K562 (cell line): Measurements from ENCODE around the gene PSMA5. TPM values are rescaled to one million over a fixed set of nuclear protein-coding genes. Genes with fewer than 3 reads are reported as not detected.

Source experiments
- CBX3 ChIP-seq, 2 experiments: IDR thresholded peaks; 1 replicate in 1 of 2; 2 replicates in 1 of 2; pipeline ENCODE4 v1.6.1; 2012; ENCODE audit warnings: inconsistent platforms in 2 of 2, low read length in 2 of 2, borderline replicate concordance in 1 of 2, control low read depth in 1 of 2
- GABPA ChIP-seq: fragments of 200-800 bp; sonication (Bioruptor generic); conservative IDR thresholded peaks from 2 replicates; pipeline ENCODE4 v1.6.1; 2016; ENCODE audit warnings: low read depth, missing genetic modification characterization, missing compliant biosample characterization
- JUND ChIP-seq, 2 experiments: IDR thresholded peaks; 2 replicates in 1 of 2; 3 replicates in 1 of 2; pipeline ENCODE4 v1.6.1; 2011; ENCODE audit warnings: borderline replicate concordance in 2 of 2, low read depth in 2 of 2, low read length in 2 of 2, improper control_type of control experiment in 1 of 2, missing biosample characterization in 1 of 2, missing genetic modification characterization in 1 of 2, missing genetic modification reagents in 1 of 2
- L3MBTL2 ChIP-seq: fragments of 450-650 bp; IDR thresholded peaks from 2 replicates; pipeline ENCODE4 v1.6.1; 2016; ENCODE audit warnings: mild to moderate bottlenecking, moderate library complexity
- LCOR ChIP-seq: sonication (generic); formaldehyde crosslinking; IDR thresholded peaks from 2 replicates; pipeline ENCODE4 v1.8.0; 2022; ENCODE audit warnings: mild to moderate bottlenecking, missing genetic modification reagents
- MTA3 ChIP-seq: fragments of 450-650 bp; formaldehyde crosslinking; IDR thresholded peaks from 2 replicates; pipeline ENCODE4 v1.6.1; 2017; ENCODE audit warnings: mild to moderate bottlenecking, borderline replicate concordance
- PHF21A ChIP-seq: fragments of 450-650 bp; IDR thresholded peaks from 2 replicates; pipeline ENCODE4 v1.6.1; 2017; ENCODE audit warnings: low read depth, borderline replicate concordance
- TAF7 ChIP-seq: fragments of 450-650 bp; IDR thresholded peaks from 2 replicates; pipeline ENCODE4 v1.6.1; 2016; ENCODE audit warnings: missing genetic modification characterization, missing compliant biosample characterization
- ZNF124 ChIP-seq: sonication (generic); formaldehyde crosslinking; IDR thresholded peaks from 2 replicates; pipeline ENCODE4 v1.8.1; 2022; ENCODE audit warnings: missing genetic modification reagents
- ZNF551 ChIP-seq: fragments of 250-450 bp; sonication (Bioruptor Pico); IDR thresholded peaks from 2 replicates; pipeline ENCODE4 v1.5.0; 2021; ENCODE audit warnings: mild to moderate bottlenecking, moderate library complexity
- polyA plus RNA-seq, 8 experiments: library from polyadenylated mRNA; depleted of rRNA in 4 of 8; stranded (reverse) in 5 of 8; unstranded in 3 of 8; fragments of >200 nt; fragmentation: Nextera tagmentation in 2 of 8; fragmentation: Illumina TruSeq in 1 of 8; extraction: Ambion mirVana in 2 of 8; extraction: Trizol in 1 of 8; gene quantifications; 2 replicates each; pipeline versions ENCODE4 v1.2.1 to v1.2.3, GENCODE V29; 2011 to 2014; ENCODE audit warnings: inconsistent platforms in 1 of 8, missing spikeins in 1 of 8
- total RNA-seq, 7 experiments: library from RNA; depleted of rRNA in 6 of 7; stranded (reverse); fragments of >200 nt in 6 of 7; fragmentation: Illumina TruSeq in 2 of 7; extraction: Trizol in 2 of 7; gene quantifications; 2 replicates each; pipeline versions ENCODE4 v1.2.1 to v1.2.3, GENCODE V29; 2011 to 2021; ENCODE audit warnings: low replicate concordance in 1 of 7
- TF ChIP-seq, protein P1 (sequence below): fragments of 450-650 bp; IDR thresholded peaks from one replicate; pipeline ENCODE4 v1.6.1; 2018; ENCODE audit warnings: mild to moderate bottlenecking, moderate library complexity; ENCODE audit not compliant: partially characterized antibody
- TF ChIP-seq, protein P2 (sequence below), 2 experiments: IDR thresholded peaks; 2 replicates each; pipeline ENCODE4 v1.6.1; 2011; ENCODE audit warnings: borderline replicate concordance in 1 of 2, control low read depth in 1 of 2, low read depth in 1 of 2, low read length in 1 of 2, mild to moderate bottlenecking in 1 of 2, mixed read lengths in 1 of 2, moderate library complexity in 1 of 2; ENCODE audit not compliant: insufficient read depth in 1 of 2, insufficient read length in 1 of 2, poor library complexity in 1 of 2, severe bottlenecking in 1 of 2; ENCODE audit errors: extremely low read depth in 1 of 2
- TF ChIP-seq, protein P3 (sequence below): sonication (generic); formaldehyde crosslinking; IDR thresholded peaks from 2 replicates; pipeline ENCODE4 v1.8.0; 2023; ENCODE audit warnings: mild to moderate bottlenecking, missing genetic modification reagents
- TF ChIP-seq, protein P4 (sequence below), 3 experiments: fragments of 200-800 bp in 1 of 3; fragments of 250-450 bp in 1 of 3; fragments of 450-650 bp in 1 of 3; sonication (Bioruptor Pico) in 1 of 3; sonication (Bioruptor generic) in 1 of 3; formaldehyde crosslinking in 1 of 3; IDR thresholded peaks; 2 replicates each; pipeline versions ENCODE4 v1.6.1 to v1.8.0; 2016 to 2022; ENCODE audit warnings: mild to moderate bottlenecking in 2 of 3, missing genetic modification characterization in 2 of 3, missing compliant biosample characterization in 1 of 3, moderate library complexity in 1 of 3

Gene PSMA5
- total and polyA plus RNA-seq, 9 of the 15 experiments (the other 6 are each of a cell fraction or from before 2014, with no cell fraction given) = 82.6 to 542 (median 287) TPM

DNA sequence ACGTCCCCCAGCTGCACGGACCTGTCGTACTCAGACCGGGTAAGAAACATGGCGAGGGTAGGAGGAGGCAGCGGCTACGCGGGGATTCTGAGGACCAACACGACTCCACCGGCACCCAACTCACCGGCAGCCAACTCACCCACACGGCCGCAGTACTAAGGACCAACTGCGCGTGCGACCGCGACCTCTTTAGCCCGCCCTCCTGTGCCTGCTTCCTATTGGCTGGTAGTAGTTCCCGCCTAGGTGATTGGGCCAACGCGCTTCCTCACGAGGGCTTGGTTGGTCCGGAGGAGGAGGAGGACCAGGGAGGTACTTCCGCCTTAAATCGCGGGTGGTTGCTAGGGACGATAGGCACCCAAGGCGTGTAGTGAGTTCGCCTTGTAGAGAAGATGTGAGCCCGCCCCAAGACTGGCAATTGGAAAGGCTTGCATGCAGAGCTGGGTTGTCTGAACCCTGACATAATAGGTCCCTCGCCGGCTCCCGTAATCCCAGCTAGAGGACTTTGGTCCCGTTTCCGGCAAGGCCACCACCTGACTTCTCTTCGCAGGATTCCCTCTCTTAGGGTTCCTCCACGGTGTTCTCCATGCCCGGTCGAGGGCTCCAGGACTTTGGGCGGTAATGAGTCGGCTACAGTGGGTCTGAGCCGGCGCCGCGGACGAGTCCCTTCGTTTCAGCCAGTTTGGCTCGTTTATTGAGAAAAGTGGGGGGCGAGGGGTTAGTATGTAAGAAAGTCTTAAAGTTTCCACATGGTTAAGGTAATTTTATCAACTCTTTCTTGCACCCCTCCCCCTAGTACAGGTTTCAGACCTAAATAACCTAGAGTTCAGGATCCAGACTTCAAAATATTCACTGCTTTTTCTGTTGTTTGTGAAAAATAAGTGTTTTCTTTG, at the start of gene PSMA5 (continued):
- TF ChIP-seq ZNF551 (CRISPR knock-in tag) (no peak), ZNF124 (CRISPR knock-in tag) (no peak), CBX3 (IDR thresholded peaks at IDR 0.05; ENCODE audit: borderline replicate concordance in 1 of 2, low read length in 2 of 2) (peak in 1 of 2 experiments; percentile 74; a peak in 1 of 3 replicates), MTA3 (peak; percentile 96), PHF21A (no peak), L3MBTL2 (peak; percentile 95), TAF7 (peak; percentile 82), LCOR (CRISPR knock-in tag) (peak; percentile 43), GABPA (tag) (peak; percentile 93), JUND (IDR thresholded peaks at IDR 0.05; ENCODE audit: borderline replicate concordance, low read depth, low read length) (no peak), JUND (tag; IDR thresholded peaks at IDR 0.05; ENCODE audit: borderline replicate concordance, low read depth, low read length) (no peak; the same call in 2 of the 3 replicates)
- TF ChIP-seq, protein P1, sequence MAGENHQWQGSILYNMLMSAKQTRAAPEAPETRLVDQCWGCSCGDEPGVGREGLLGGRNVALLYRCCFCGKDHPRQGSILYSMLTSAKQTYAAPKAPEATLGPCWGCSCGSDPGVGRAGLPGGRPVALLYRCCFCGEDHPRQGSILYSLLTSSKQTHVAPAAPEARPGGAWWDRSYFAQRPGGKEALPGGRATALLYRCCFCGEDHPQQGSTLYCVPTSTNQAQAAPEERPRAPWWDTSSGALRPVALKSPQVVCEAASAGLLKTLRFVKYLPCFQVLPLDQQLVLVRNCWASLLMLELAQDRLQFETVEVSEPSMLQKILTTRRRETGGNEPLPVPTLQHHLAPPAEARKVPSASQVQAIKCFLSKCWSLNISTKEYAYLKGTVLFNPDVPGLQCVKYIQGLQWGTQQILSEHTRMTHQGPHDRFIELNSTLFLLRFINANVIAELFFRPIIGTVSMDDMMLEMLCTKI = no peak
- TF ChIP-seq, protein P2, sequence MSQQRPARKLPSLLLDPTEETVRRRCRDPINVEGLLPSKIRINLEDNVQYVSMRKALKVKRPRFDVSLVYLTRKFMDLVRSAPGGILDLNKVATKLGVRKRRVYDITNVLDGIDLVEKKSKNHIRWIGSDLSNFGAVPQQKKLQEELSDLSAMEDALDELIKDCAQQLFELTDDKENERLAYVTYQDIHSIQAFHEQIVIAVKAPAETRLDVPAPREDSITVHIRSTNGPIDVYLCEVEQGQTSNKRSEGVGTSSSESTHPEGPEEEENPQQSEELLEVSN (IDR thresholded peaks at IDR 0.05; ENCODE audit: borderline replicate concordance in 1 of 2, extremely low read depth in 1 of 2, insufficient read depth in 1 of 2, insufficient read length in 1 of 2, low read depth in 1 of 2, low read length in 1 of 2, poor library complexity in 1 of 2, severe bottlenecking in 1 of 2) = peak; percentile 71 to 94
- TF ChIP-seq, protein P3, sequence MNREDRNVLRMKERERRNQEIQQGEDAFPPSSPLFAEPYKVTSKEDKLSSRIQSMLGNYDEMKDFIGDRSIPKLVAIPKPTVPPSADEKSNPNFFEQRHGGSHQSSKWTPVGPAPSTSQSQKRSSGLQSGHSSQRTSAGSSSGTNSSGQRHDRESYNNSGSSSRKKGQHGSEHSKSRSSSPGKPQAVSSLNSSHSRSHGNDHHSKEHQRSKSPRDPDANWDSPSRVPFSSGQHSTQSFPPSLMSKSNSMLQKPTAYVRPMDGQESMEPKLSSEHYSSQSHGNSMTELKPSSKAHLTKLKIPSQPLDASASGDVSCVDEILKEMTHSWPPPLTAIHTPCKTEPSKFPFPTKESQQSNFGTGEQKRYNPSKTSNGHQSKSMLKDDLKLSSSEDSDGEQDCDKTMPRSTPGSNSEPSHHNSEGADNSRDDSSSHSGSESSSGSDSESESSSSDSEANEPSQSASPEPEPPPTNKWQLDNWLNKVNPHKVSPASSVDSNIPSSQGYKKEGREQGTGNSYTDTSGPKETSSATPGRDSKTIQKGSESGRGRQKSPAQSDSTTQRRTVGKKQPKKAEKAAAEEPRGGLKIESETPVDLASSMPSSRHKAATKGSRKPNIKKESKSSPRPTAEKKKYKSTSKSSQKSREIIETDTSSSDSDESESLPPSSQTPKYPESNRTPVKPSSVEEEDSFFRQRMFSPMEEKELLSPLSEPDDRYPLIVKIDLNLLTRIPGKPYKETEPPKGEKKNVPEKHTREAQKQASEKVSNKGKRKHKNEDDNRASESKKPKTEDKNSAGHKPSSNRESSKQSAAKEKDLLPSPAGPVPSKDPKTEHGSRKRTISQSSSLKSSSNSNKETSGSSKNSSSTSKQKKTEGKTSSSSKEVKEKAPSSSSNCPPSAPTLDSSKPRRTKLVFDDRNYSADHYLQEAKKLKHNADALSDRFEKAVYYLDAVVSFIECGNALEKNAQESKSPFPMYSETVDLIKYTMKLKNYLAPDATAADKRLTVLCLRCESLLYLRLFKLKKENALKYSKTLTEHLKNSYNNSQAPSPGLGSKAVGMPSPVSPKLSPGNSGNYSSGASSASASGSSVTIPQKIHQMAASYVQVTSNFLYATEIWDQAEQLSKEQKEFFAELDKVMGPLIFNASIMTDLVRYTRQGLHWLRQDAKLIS = 0 out of 2 replicates have a peak, but pooled peaks have one; percentile 63
- TF ChIP-seq, protein P4, sequence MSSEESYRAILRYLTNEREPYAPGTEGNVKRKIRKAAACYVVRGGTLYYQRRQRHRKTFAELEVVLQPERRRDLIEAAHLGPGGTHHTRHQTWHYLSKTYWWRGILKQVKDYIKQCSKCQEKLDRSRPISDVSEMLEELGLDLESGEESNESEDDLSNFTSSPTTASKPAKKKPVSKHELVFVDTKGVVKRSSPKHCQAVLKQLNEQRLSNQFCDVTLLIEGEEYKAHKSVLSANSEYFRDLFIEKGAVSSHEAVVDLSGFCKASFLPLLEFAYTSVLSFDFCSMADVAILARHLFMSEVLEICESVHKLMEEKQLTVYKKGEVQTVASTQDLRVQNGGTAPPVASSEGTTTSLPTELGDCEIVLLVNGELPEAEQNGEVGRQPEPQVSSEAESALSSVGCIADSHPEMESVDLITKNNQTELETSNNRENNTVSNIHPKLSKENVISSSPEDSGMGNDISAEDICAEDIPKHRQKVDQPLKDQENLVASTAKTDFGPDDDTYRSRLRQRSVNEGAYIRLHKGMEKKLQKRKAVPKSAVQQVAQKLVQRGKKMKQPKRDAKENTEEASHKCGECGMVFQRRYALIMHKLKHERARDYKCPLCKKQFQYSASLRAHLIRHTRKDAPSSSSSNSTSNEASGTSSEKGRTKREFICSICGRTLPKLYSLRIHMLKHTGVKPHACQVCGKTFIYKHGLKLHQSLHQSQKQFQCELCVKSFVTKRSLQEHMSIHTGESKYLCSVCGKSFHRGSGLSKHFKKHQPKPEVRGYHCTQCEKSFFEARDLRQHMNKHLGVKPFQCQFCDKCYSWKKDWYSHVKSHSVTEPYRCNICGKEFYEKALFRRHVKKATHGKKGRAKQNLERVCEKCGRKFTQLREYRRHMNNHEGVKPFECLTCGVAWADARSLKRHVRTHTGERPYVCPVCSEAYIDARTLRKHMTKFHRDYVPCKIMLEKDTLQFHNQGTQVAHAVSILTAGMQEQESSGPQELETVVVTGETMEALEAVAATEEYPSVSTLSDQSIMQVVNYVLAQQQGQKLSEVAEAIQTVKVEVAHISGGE (CRISPR knock-in tag; IDR thresholded peaks at IDR 0.05) = peak in 1 of 3 experiments; percentile 92; a peak in 2 of 6 replicates
